SK-N-MC (cell line): ENCODE data around the gene VSIR.

Experiments used
- DNase-seq: peaks from one replicate; pipeline ENCODE4 v3.0.0-alpha.2; 2011; ENCODE audit warnings: low read depth, low spot score
- H3K27ac ChIP-seq: fragments of 200-600 bp; sonication (generic); 2 replicates; pipeline ENCODE4 v1.5.1; 2016; ENCODE audit warnings: mixed run types
- H3K36me3 ChIP-seq: fragments of 200-600 bp; sonication (generic); 2 replicates; pipeline ENCODE4 v1.6.1; 2017; ENCODE audit warnings: antibody characterized with exemption, low read length, mixed read lengths; ENCODE audit not compliant: insufficient read depth
- H3K4me3 ChIP-seq: fragments of 200-600 bp; sonication (generic); 2 replicates; pipeline ENCODE4 v1.5.1; 2016
- H3K9ac ChIP-seq: fragments of 200-600 bp; sonication (generic); 2 replicates; pipeline ENCODE4 v1.8.0; 2017; ENCODE audit warnings: mixed run types, mixed read lengths; ENCODE audit not compliant: insufficient read length
- H3K9me3 ChIP-seq: fragments of 200-600 bp; sonication (generic); 2 replicates; pipeline ENCODE4 v1.6.1; 2017; ENCODE audit warnings: low read depth, mild to moderate bottlenecking, antibody characterized with exemption, low read length, moderate library complexity, mixed read lengths
- EZH2 ChIP-seq: fragments of 200-600 bp; sonication (generic); IDR thresholded peaks from one replicate; pipeline ENCODE4 v1.6.1; 2017; ENCODE audit warnings: antibody characterized with exemption
- FOXP2 ChIP-seq: optimal IDR thresholded peaks from 2 replicates; pipeline ENCODE3; 2011; ENCODE audit warnings: mild to moderate bottlenecking, moderate library complexity; ENCODE audit not compliant: insufficient read depth; ENCODE audit errors: extremely low read length, control extremely low read depth
- POLR2AphosphoS5 ChIP-seq: IDR thresholded peaks from 2 replicates; pipeline ENCODE4 v1.6.1; 2012; ENCODE audit warnings: mild to moderate bottlenecking, low read depth, low read length, borderline replicate concordance

Gene VSIR

DNA sequence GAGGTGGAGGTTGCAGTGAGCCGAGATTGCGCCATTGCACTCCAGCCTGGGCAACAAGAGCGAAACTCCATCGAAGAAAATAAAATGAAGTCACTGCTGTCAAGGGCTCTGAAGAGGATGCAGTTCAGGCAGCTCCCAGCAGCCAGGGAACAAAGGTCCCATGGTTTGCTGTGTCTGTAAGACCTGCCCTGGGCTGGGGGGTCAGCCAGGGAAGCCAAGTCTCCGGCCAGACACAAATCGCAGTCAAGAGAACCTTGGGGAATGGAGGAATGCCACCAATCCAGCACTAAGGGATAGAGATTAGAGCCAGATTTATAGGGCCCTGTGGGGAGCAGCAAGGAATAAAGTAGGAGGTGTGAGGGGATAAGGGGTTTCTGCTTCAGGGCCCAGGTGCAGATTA, 28.9 kb upstream of the VSIR start:
- H3K9ac ChIP-seq, result no peak overlapping the region
- no peaks in the 10 kb centered on the region for H3K36me3 ChIP-seq
- TF ChIP-seq EZH2, result no peak
- no peak for TF ChIP-seq POLR2AphosphoS5
- TF ChIP-seq FOXP2, result no peak
- no peaks in the 10 kb centered on the region for H3K9me3 ChIP-seq
- DNase-seq, result no peak
- no peak overlapping the region for H3K4me3 ChIP-seq
- H3K27ac ChIP-seq, result no peak overlapping the region

DNA sequence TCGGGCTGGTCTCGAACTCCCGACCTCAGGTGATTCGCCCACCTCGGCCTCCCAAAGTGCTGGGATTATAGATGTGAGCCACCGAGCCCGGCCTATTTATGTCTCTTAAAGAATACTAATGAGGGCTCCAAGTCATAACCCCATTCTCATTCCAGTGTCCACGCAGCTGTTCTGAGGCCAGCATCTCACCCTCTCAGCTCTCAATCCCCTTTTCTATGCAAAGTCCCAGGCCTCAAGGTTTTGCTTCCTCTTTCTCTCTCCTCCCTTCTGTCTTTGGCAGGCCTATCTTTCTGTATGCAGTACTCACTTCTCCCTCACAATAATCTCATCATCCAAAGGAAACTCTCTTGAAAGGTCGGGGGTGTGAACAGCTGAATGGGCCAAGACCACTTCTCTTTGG, 28.0 kb upstream of the VSIR start:
- H3K27ac ChIP-seq, result no peak overlapping the region
- TF ChIP-seq POLR2AphosphoS5 (no peak), FOXP2 (no peak), EZH2 (no peak)
- H3K4me3 ChIP-seq, result no peak overlapping the region
- DNase-seq, result no peak
- no peaks in the 10 kb centered on the region for H3K9me3 ChIP-seq
- H3K36me3 ChIP-seq, result no peaks in the 10 kb centered on the region
- H3K9ac ChIP-seq, result no peak overlapping the region

DNA sequence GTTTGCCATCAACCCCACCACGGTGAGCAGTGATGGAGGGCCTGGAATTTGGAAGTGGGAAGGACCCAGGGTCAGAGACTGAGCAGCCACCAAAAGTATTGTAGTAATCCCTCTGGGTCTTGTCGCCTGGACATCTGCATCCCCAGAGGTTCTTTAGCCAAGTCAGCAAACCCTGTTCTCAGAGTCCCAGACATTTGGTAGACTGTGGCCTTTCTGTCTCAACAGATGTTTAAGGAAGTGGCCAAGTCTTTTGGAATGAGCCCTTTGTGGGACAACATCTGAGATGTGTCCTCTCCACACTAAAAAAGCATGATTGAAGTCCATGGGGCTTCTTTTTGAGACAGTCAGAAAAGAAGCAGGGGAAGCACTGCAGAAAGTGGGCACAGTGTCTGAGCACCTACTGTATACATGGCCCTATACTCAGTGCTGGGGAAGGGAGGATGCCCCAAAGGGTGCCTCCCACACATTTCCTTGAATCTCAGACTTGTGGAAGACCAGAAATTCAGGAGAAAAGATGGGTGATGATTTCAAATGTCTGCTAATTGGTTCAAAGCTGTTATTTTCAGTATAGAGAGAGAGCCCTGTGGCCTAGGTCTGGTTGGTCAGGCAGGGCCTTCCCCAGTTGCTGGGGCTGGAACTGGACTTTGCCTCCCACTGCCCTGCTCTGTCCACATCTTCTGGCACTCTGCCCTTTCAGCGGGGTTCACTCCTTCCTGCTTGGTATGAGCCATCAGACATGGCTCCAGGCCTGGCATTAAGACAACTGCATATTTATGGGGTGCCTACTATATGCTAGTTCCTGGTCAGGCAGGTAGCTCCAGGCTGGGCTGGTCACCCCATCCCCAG, 26.5 kb upstream of the VSIR start:
- no peak overlapping the region for H3K27ac ChIP-seq
- TF ChIP-seq POLR2AphosphoS5 (no peak), FOXP2 (no peak), EZH2 (no peak)
- H3K4me3 ChIP-seq, result no peak overlapping the region
- no peak overlapping the region for H3K9ac ChIP-seq
- H3K36me3 ChIP-seq, result no peaks in the 10 kb centered on the region
- no peaks in the 10 kb centered on the region for H3K9me3 ChIP-seq
- DNase-seq, result no peak

DNA sequence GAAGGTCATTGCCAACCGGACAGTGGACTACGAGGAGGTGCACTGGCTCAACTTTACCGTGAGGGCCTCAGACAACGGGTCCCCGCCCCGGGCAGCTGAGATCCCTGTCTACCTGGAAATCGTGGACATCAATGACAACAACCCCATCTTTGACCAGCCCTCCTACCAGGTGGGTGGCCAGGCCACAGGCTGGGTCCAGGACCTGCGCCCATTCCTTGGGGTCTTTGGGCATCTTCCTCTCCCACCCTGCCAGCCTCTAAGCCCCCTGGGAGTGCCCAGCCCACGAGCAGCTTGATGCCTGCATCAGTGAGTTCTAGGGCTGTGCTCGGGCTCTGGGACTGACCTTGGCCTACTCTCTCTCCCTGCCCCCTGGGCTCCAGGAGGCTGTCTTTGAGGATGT, 25.8 kb upstream of the VSIR start:
- Histone ChIP-seq H3K9ac (no peak overlapping the region), H3K4me3 (no peak overlapping the region), H3K36me3 (no peaks in the 10 kb centered on the region), H3K27ac (no peak overlapping the region), H3K9me3 (no peaks in the 10 kb centered on the region)
- no peak for TF ChIP-seq FOXP2
- no peak for TF ChIP-seq POLR2AphosphoS5
- no peak for TF ChIP-seq EZH2
- no peak for DNase-seq

DNA sequence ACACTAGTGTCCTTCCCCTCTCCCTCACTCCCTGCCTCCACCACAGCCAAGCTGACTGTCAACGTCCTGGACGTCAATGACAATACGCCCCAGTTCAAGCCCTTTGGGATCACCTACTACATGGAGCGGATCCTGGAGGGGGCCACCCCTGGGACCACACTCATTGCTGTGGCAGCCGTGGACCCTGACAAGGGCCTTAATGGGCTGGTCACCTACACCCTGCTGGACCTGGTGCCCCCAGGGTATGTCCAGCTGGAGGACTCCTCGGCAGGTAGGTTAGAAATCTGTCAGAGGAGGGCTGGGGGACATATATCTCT, 24.9 kb upstream of the VSIR start:
- no peak overlapping the region for H3K27ac ChIP-seq
- H3K9me3 ChIP-seq, result no peaks in the 10 kb centered on the region
- H3K9ac ChIP-seq, result no peak overlapping the region
- no peak for DNase-seq
- no peaks in the 10 kb centered on the region for H3K36me3 ChIP-seq
- TF ChIP-seq POLR2AphosphoS5 (no peak), EZH2 (no peak), FOXP2 (no peak)
- no peak overlapping the region for H3K4me3 ChIP-seq

DNA sequence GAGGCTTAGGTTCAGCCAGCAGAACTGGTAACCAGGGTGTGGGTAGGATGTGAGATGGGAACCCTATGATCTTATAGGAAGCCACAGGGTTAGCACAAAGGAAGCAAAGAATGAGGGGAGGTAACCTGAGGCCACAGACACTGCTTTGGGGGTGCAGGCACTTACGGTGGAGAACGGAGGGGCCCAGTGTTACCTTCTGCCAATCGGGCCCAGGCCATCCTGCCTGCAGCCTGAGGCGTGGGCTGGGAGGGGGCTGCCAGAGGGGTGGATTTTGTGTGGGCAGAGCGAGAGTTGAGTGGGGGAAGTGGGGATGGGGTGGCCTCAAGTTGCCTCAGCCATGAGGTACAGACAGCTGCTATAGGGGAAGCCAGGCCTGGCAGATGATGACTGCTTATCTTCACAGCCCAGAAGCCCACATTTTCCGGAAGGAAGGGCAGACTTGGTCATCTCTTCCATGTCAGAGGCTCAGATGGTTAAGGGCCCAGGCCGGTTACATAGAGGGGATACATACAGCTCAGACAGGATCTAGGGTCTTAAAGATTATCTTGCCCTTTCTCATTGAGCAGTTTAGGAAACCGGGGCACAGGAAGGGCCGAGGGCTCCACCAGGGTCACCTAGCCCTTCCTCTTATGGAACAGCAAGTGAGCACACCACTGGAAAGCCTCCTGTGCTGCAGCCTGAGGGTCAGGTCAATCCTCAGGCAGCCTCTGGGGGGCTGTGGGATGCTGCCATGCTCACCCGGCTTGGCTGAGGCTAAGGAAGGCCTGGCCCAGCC, 24.4 kb upstream of the VSIR start:
- Histone ChIP-seq H3K27ac (no peak overlapping the region), H3K4me3 (no peak overlapping the region), H3K9ac (no peak overlapping the region), H3K36me3 (no peaks in the 10 kb centered on the region), H3K9me3 (no peaks in the 10 kb centered on the region)
- TF ChIP-seq EZH2, result no peak
- no peak for TF ChIP-seq POLR2AphosphoS5
- TF ChIP-seq FOXP2, result no peak
- no peak for DNase-seq

DNA sequence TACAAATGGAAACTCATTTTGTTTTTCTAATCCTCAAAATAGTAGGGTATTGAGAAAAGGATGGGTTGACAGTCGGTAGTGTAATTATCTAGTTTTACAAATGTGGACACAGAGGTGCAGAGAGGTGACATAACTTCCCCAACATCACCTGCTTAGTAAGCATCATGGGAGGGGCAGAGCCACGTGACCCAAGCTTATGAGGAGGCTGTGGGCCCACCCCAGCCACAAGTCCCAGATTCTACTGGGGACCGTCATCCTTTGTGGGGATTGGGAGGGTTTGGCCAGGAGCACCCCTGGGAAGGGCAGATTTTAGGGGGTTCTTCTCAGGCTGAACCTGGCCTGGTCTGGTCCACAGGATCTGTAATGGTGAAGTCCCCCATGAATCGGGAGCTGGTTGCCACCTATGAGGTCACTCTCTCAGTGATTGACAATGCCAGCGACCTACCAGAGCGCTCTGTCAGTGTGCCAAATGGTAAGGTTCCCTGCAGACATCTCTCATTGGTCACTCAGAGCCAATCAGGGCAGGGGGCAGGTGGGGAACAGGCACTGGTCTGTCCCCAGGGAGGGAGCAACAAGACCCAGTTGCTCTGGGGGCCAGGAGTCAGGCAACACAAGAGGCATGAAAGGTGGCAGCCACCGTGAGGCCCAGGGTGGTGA, 23.6 kb upstream of the VSIR start:
- Histone ChIP-seq H3K9me3 (no peaks in the 10 kb centered on the region), H3K36me3 (no peaks in the 10 kb centered on the region), H3K9ac (no peak overlapping the region), H3K4me3 (no peak overlapping the region), H3K27ac (no peak overlapping the region)
- no peak for TF ChIP-seq FOXP2
- TF ChIP-seq EZH2, result no peak
- TF ChIP-seq POLR2AphosphoS5, result no peak
- no peak for DNase-seq

DNA sequence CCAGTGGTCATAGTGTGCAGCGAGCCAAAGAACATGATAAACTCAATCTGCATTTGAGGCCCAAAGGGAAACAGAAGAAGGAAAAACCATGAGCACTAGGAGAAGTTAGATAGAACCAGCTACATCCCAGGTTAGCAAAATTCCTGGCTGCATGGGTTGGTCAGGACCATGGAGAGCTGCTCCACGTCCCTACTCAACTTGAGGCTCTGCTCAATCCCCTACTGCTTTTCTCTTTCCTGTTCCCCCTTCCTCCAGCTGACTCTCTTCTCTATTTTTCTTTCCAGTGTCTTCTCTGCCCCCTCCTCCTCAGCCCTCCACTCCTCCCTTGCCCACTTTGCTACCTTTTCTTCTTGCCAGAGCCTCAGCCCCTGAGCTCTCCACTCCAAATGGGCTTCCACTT, 21.9 kb upstream of the VSIR start:
- Histone ChIP-seq H3K36me3 (no peaks in the 10 kb centered on the region), H3K9me3 (no peaks in the 10 kb centered on the region), H3K9ac (no peak overlapping the region), H3K27ac (no peak overlapping the region), H3K4me3 (no peak overlapping the region)
- DNase-seq, result no peak
- TF ChIP-seq POLR2AphosphoS5 (no peak), FOXP2 (no peak)
